Measurements from ENCODE around the gene ATRAID. TPM values are rescaled to one million over a fixed set of nuclear protein-coding genes. Genes with fewer than 3 reads are reported as not detected.

ATRAID gene
- total RNA-seq, 2 donors from 2014 or later = 101 to 140 TPM

GRCh38 chr2:27242614-27242951 lies 30.7 kb downstream of the ATRAID start:
- Mint-ChIP-seq H3K36me3 (ENCODE audit: low read depth) (peaks cover 63% of the 10 kb centered on the region), H3K9me3 (no peaks in the 10 kb centered on the region), H3K27me3 (ENCODE audit: insufficient read depth) (no peaks in the 10 kb centered on the region), H3K4me3 (no peak overlapping the region), H3K4me1 (no peaks in the 10 kb centered on the region), H3K27ac (no peak overlapping the region)
- Histone ChIP-seq H3K4me3 (ENCODE audit: low read length) (no peak overlapping the region), H3K9me3 (ENCODE audit: control insufficient read depth, low read length) (no peaks in the 10 kb centered on the region), H3K36me3 (ENCODE audit: control insufficient read depth, insufficient read depth, low read length) (peaks cover 73% of the 10 kb centered on the region), H3K27me3 (ENCODE audit: control insufficient read depth, insufficient read depth, low read length, poor library complexity, severe bottlenecking) (no peaks in the 10 kb centered on the region), H3K27ac (ENCODE audit: low read depth, low read length) (no peak overlapping the region), H3K4me1 (ENCODE audit: control insufficient read depth, insufficient read depth, low read length) (no peaks in the 10 kb centered on the region), H3K9ac (ENCODE audit: extremely low read depth, low read length, poor library complexity, severe bottlenecking) (no peak overlapping the region)
- no peak for DNase-seq
- 96 to 99% methylated on average over 9 to 16 of the region's 16 CpGs for WGBS, 2 experiments (ENCODE audit: insufficient coverage in 1 of 2, insufficient read length in 1 of 2)
- TF ChIP-seq CTCF (conservative IDR thresholded peaks at IDR 0.05) = no peak

- no peaks in the 10 kb centered on the region for H3K4me1 Mint-ChIP-seq
- WGBS, 2 experiments (ENCODE audit: insufficient coverage in 1 of 2, insufficient read length in 1 of 2) = 88 to 96% methylated on average over 13 to 19 of the region's 19 CpGs
- H3K27me3 Mint-ChIP-seq (ENCODE audit: insufficient read depth) = peaks cover 3% of the 10 kb centered on the region
- Histone ChIP-seq H3K9ac (ENCODE audit: extremely low read depth, low read length, poor library complexity, severe bottlenecking) (no peak overlapping the region), H3K27ac (ENCODE audit: low read depth, low read length) (no peak overlapping the region), H3K36me3 (ENCODE audit: control insufficient read depth, insufficient read depth, low read length) (peaks cover 65% of the 10 kb centered on the region), H3K4me1 (ENCODE audit: control insufficient read depth, insufficient read depth, low read length) (no peaks in the 10 kb centered on the region), H3K27me3 (ENCODE audit: control insufficient read depth, insufficient read depth, low read length, poor library complexity, severe bottlenecking) (no peaks in the 10 kb centered on the region), H3K4me3 (ENCODE audit: low read length) (no peak overlapping the region), H3K9me3 (ENCODE audit: control insufficient read depth, low read length) (no peaks in the 10 kb centered on the region)
- no peak overlapping the region for H3K4me3 Mint-ChIP-seq
- peaks cover 53% of the 10 kb centered on the region for H3K36me3 Mint-ChIP-seq (ENCODE audit: low read depth)
- DNase-seq = no peak
- no peak overlapping the region for H3K27ac Mint-ChIP-seq
- no peaks in the 10 kb centered on the region for H3K9me3 Mint-ChIP-seq
- no peak for TF ChIP-seq CTCF (conservative IDR thresholded peaks at IDR 0.05)
Measured at GRCh38 chr2:27243391-27244130, 31.7 kb downstream of the ATRAID start.

DNA sequence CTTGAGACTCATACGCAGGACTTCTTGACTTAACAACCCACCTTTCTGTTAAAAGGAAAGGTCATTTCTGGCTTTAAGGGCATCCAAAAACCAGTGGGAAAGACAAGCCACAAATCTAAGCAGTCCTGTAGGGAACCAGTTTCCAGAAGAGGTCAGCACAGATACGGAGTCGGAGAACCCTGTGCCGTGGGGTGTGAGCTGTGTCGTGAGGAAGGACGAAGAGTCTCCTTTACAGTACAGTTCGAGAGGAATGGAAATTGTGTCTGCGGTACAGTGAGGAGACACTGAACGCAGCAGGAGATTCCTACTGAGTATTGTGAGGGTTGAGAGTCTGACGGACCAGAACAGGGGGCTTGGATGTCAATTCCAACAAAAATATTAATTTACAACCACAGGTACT lies 33.3 kb downstream of the ATRAID start:
- no peaks in the 10 kb centered on the region for H3K4me1 ChIP-seq (ENCODE audit: control insufficient read depth, insufficient read depth, low read length)
- WGBS, 2 experiments (ENCODE audit: insufficient coverage in 1 of 2, insufficient read length in 1 of 2) = 95 to 96% methylated on average over 8 to 9 of the region's 10 CpGs
- Mint-ChIP-seq H3K9me3 (no peaks in the 10 kb centered on the region), H3K36me3 (ENCODE audit: low read depth) (peaks cover 40% of the 10 kb centered on the region), H3K27ac (no peak overlapping the region), H3K4me3 (no peak overlapping the region), H3K27me3 (ENCODE audit: insufficient read depth) (peaks cover 3% of the 10 kb centered on the region), H3K4me1 (no peaks in the 10 kb centered on the region)
- H3K4me3 ChIP-seq (ENCODE audit: low read length) = no peak overlapping the region
- no peak overlapping the region for H3K27ac ChIP-seq (ENCODE audit: low read depth, low read length)
- no peak for DNase-seq
- H3K9ac ChIP-seq (ENCODE audit: extremely low read depth, low read length, poor library complexity, severe bottlenecking) = no peak overlapping the region
- TF ChIP-seq CTCF (conservative IDR thresholded peaks at IDR 0.05) = no peak
- no peaks in the 10 kb centered on the region for H3K9me3 ChIP-seq (ENCODE audit: control insufficient read depth, low read length)
- H3K36me3 ChIP-seq (ENCODE audit: control insufficient read depth, insufficient read depth, low read length) = peaks cover 51% of the 10 kb centered on the region
- H3K27me3 ChIP-seq (ENCODE audit: control insufficient read depth, insufficient read depth, low read length, poor library complexity, severe bottlenecking) = no peaks in the 10 kb centered on the region

Data from endodermal cell (in vitro differentiated cells).